Measurements from ENCODE around the gene ERCC1. TPM values are rescaled to one million over a fixed set of nuclear protein-coding genes. Genes with fewer than 3 reads are reported as not detected.

Gene ERCC1
- total RNA-seq, 2 donors from 2014 or later, result 110 to 126 TPM

- H3K27ac ChIP-seq, result peak overlapping the region; percentile 95 to 97
- no peaks in the 10 kb centered on the region for H3K36me3 ChIP-seq
- DNase-seq (ENCODE audit: low spot score), result no peak
- H3K27me3 ChIP-seq, result no peaks in the 10 kb centered on the region
- no peaks in the 10 kb centered on the region for H3K9me3 ChIP-seq
- no peak overlapping the region for H3K4me3 ChIP-seq
- peaks cover 0 to 38% of the 10 kb centered on the region in 2 donors for H3K4me1 ChIP-seq
- no peak for TF ChIP-seq CTCF (IDR thresholded peaks at IDR 0.05)
These were observed 18.7 kb upstream of the ERCC1 start for GRCh38 chr19:45442408-45442777.

GRCh38 chr19:45440873-45441654 lies 17.3 kb upstream of the ERCC1 start:
- H3K4me3 ChIP-seq, result no peak overlapping the region
- no peak for DNase-seq (ENCODE audit: low spot score)
- peak overlapping the region; percentile 96 to 98 for H3K27ac ChIP-seq
- no peaks in the 10 kb centered on the region for H3K36me3 ChIP-seq
- no peak for TF ChIP-seq CTCF (IDR thresholded peaks at IDR 0.05)
- no peaks in the 10 kb centered on the region for H3K9me3 ChIP-seq
- H3K4me1 ChIP-seq, result peaks cover 0 to 38% of the 10 kb centered on the region in 2 donors
- H3K27me3 ChIP-seq, result no peaks in the 10 kb centered on the region

GRCh38 chr19:45440259-45440638 lies 16.5 kb upstream of the ERCC1 start:
- no peak for TF ChIP-seq CTCF (IDR thresholded peaks at IDR 0.05)
- DNase-seq (ENCODE audit: low spot score), result no peak
- H3K36me3 ChIP-seq, result no peaks in the 10 kb centered on the region
- no peaks in the 10 kb centered on the region for H3K27me3 ChIP-seq
- H3K4me3 ChIP-seq, result peak overlapping the region; percentile 61 to 73
- H3K4me1 ChIP-seq, result peaks cover 0 to 37% of the 10 kb centered on the region in 2 donors
- no peaks in the 10 kb centered on the region for H3K9me3 ChIP-seq
- H3K27ac ChIP-seq, result peak overlapping the region; percentile 96 to 98

GRCh38 chr19:45439569-45440258 lies 16.0 kb upstream of the ERCC1 start:
- H3K27ac ChIP-seq, result peak overlapping the region; percentile 96 to 98
- peak overlapping the region; percentile 61 to 73 for H3K4me3 ChIP-seq
- no peaks in the 10 kb centered on the region for H3K36me3 ChIP-seq
- peak; percentile 85 for DNase-seq (ENCODE audit: low spot score)
- H3K9me3 ChIP-seq, result no peaks in the 10 kb centered on the region
- TF ChIP-seq CTCF (IDR thresholded peaks at IDR 0.05), result peak; percentile 99
- peaks cover 0 to 31% of the 10 kb centered on the region in 2 donors for H3K4me1 ChIP-seq
- no peaks in the 10 kb centered on the region for H3K27me3 ChIP-seq

GRCh38 chr19:45439190-45439568 lies 15.5 kb upstream of the ERCC1 start:
- peak overlapping the region; percentile 96 to 98 for H3K27ac ChIP-seq
- H3K4me1 ChIP-seq, result peaks cover 0 to 27% of the 10 kb centered on the region in 2 donors
- no peak for DNase-seq (ENCODE audit: low spot score)
- H3K9me3 ChIP-seq, result no peaks in the 10 kb centered on the region
- TF ChIP-seq CTCF (IDR thresholded peaks at IDR 0.05), result no peak
- no peaks in the 10 kb centered on the region for H3K36me3 ChIP-seq
- H3K27me3 ChIP-seq, result no peaks in the 10 kb centered on the region
- H3K4me3 ChIP-seq, result peak overlapping the region in 1 of 2 donors; percentile 73
